Panc1 (cell line): ENCODE data around the gene C19orf12. TPM values are rescaled to one million over a fixed set of nuclear protein-coding genes. Genes with fewer than 3 reads are reported as not detected.

ENCODE experiments used
- ATAC-seq: fragments of 200-7000 bp; cut with Tn5 transposase; 2 replicates; pipeline ENCODE4 v1.9.1; 2020; ENCODE audit warnings: mild to moderate bottlenecking, moderate library complexity
- BruUV-seq: library from RNA; stranded (reverse); fragments of 400-500 nt; replicated peaks from 2 replicates; lab custom pipeline; 2021; lab: Mats Ljungman, UMichigan
- CTCF ChIA-PET: fragments of 300-600 bp; sonication (Branson Sonifier 250); formaldehyde crosslinking; loops from one replicate; lab custom pipeline; 2022; ENCODE audit warnings: antibody characterized with exemption; lab: Charles Lee
- POLR2A ChIA-PET: fragments of 300-600 bp; sonication (Branson Sonifier 250); formaldehyde crosslinking; loops from one replicate; lab custom pipeline; 2022; ENCODE audit warnings: antibody characterized with exemption; lab: Charles Lee
- DNase-seq: peaks from one replicate; pipeline ENCODE4 v3.0.0-alpha.2; 2010; ENCODE audit warnings: low read depth, low spot score
- H3K27ac ChIP-seq: 2 replicates; pipeline ENCODE4 v1.5.1; 2011; ENCODE audit warnings: mild to moderate bottlenecking, low read length, inconsistent platforms
- H3K27me3 ChIP-seq: fragments of 200-500 bp; sonication (Bioruptor generic); 2 replicates; pipeline ENCODE4 v1.6.0; 2014; ENCODE audit warnings: low read length, inconsistent platforms; ENCODE audit not compliant: control insufficient read depth, insufficient read depth
- H3K36me3 ChIP-seq: fragments of 200-500 bp; sonication (Bioruptor generic); 2 replicates; pipeline ENCODE4 v1.5.1; 2014; ENCODE audit warnings: inconsistent platforms, mild to moderate bottlenecking, low read length, moderate library complexity; ENCODE audit not compliant: control insufficient read depth, insufficient read depth
- H3K4me1 ChIP-seq: 2 replicates; pipeline ENCODE4 v1.5.1; 2011; ENCODE audit warnings: inconsistent platforms, mild to moderate bottlenecking, low read length, moderate library complexity; ENCODE audit not compliant: control insufficient read depth, insufficient read depth
- H3K4me3 ChIP-seq, 2 experiments: 2 replicates each; pipeline ENCODE4 v1.5.1; 2011 to 2012; ENCODE audit warnings: low read depth in 2 of 2, low read length in 2 of 2, mild to moderate bottlenecking in 2 of 2, inconsistent platforms in 1 of 2, moderate library complexity in 1 of 2
- H3K9me3 ChIP-seq: fragments of 200-500 bp; sonication (Bioruptor generic); 2 replicates; pipeline ENCODE4 v1.5.1; 2014; ENCODE audit warnings: low read depth, mild to moderate bottlenecking, inconsistent platforms, low read length, moderate library complexity; ENCODE audit not compliant: control insufficient read depth, insufficient read depth
- CTCF ChIP-seq: fragments of 450-650 bp; IDR thresholded peaks from 2 replicates; pipeline ENCODE4 v1.5.1; 2017; ENCODE audit warnings: mild to moderate bottlenecking
- POLR2AphosphoS5 ChIP-seq: IDR thresholded peaks from 2 replicates; pipeline ENCODE4 v1.6.1; 2012; ENCODE audit warnings: mild to moderate bottlenecking, low read depth, low read length, moderate library complexity
- REST ChIP-seq, 2 experiments: IDR thresholded peaks; 2 replicates each; pipeline ENCODE4 v1.6.1; 2011 to 2012; ENCODE audit warnings: low read depth in 2 of 2, control low read depth in 1 of 2, low read length in 1 of 2, mild to moderate bottlenecking in 1 of 2, moderate library complexity in 1 of 2; ENCODE audit not compliant: insufficient read depth in 1 of 2
- SIN3A ChIP-seq: IDR thresholded peaks from 2 replicates; pipeline ENCODE4 v1.6.1; 2012; ENCODE audit warnings: low read depth, mild to moderate bottlenecking, low read length, moderate library complexity, borderline replicate concordance; ENCODE audit not compliant: insufficient read depth
- TCF7L2 ChIP-seq: IDR thresholded peaks from 2 replicates; pipeline ENCODE4 v1.6.1; 2011; ENCODE audit warnings: mild to moderate bottlenecking, low read depth, low read length, inconsistent platforms
- in situ Hi-C: cut with HindIII; loops from 2 replicates; pipeline ENCODE4 v1.10.0; 2016; ENCODE audit warnings: low sequenced_read_pairs, low pct_unique_long_range_greater_than_20kb
- intact Hi-C: fragments of 100-400 bp; cut with micrococcal nuclease; formaldehyde crosslinking; loops from one replicate; pipeline ENCODE4 v1.10.0; 2022; ENCODE audit not compliant: unreplicated experiment
- total RNA-seq: library from RNA; stranded (reverse); gene quantifications from one replicate; pipeline ENCODE4 v1.2.1, GENCODE V29; 2021; ENCODE audit not compliant: unreplicated experiment

Gene C19orf12
- total RNA-seq, 1 experiment from 2014 or later, result 43.4 TPM

GRCh38 chr19:29731331-29731850 is 16.3 kb upstream of the C19orf12 start:
- TF ChIP-seq REST (IDR thresholded peaks at IDR 0.05; ENCODE audit: insufficient read depth in 1 of 2, low read depth in 2 of 2, low read length in 1 of 2) (no peak), SIN3A (no peak)
- CTCF ChIA-PET, result no interaction called here
- Histone ChIP-seq H3K9me3 (no peaks in the 10 kb centered on the region), H3K27ac (no peak overlapping the region), H3K4me3 (no peak overlapping the region), H3K4me1 (no peaks in the 10 kb centered on the region), H3K27me3 (peaks cover 4% of the 10 kb centered on the region; the same call in 1 of the 2 replicates), H3K36me3 (no peaks in the 10 kb centered on the region)
- no peak for DNase-seq
- BruUV-seq, result no TSS peak
- no peak for ATAC-seq
- intact Hi-C loops, result loop anchor here (10.0 kb wide), 1 partner anchor 923 kb away; no protein-coding TSS in a partner anchor
- POLR2A ChIA-PET, result no interaction called here
- in situ Hi-C loops, result no loop called here

- Histone ChIP-seq H3K4me1 (no peaks in the 10 kb centered on the region), H3K27ac (no peak overlapping the region), H3K9me3 (no peaks in the 10 kb centered on the region), H3K36me3 (no peaks in the 10 kb centered on the region), H3K4me3 (no peak overlapping the region), H3K27me3 (peaks cover under 1% of the 10 kb centered on the region; the same call in 1 of the 2 replicates)
- DNase-seq (no peak), ATAC-seq (no peak)
- CTCF ChIA-PET, result interaction anchor here (1.7 kb wide), 1 partner anchor 11 kb away, joined by 4 read pairs; no protein-coding TSS in a partner anchor
- intact Hi-C loops (no loop called here), in situ Hi-C loops (no loop called here)
- no TSS peak for BruUV-seq
- no peak for TF ChIP-seq SIN3A
- no peak for TF ChIP-seq TCF7L2
- TF ChIP-seq REST (IDR thresholded peaks at IDR 0.05; ENCODE audit: insufficient read depth in 1 of 2, low read depth in 2 of 2, low read length in 1 of 2), result no peak
- TF ChIP-seq CTCF, result no peak
- TF ChIP-seq POLR2AphosphoS5, result no peak
- POLR2A ChIA-PET, result no interaction called here
These were observed 12.8 kb upstream of the C19orf12 start for GRCh38 chr19:29727906-29728305.
